K562 (cell line): ENCODE data around the gene SOS1. TPM values are rescaled to one million over a fixed set of nuclear protein-coding genes. Genes with fewer than 3 reads are reported as not detected.

Experiments
- ATAC-seq: fragments of 200-7000 bp; cut with Tn5 transposase; 3 replicates; pipeline ENCODE4 v1.9.1; 2020; ENCODE audit warnings: moderate library complexity
- BruUV-seq: library from RNA; stranded (reverse); fragments of 400-500 nt; replicated peaks from 2 replicates; lab custom pipeline; 2021; lab: Mats Ljungman, UMichigan
- CTCF ChIA-PET: fragments of 300-600 bp; formaldehyde crosslinking; extraction: SDS; loops from one replicate; lab custom pipeline; 2021; ENCODE audit warnings: low intra/inter-chr PET ratio; lab: Yijun Ruan, JAX
- POLR2A ChIA-PET: fragments of 300-600, 350-650 bp; sonication (Branson Sonifier 250); formaldehyde crosslinking; extraction: SDS; loops from one replicate; lab custom pipeline; 2021; ENCODE audit warnings: antibody characterized with exemption, inconsistent platforms; lab: Yijun Ruan, JAX
- DNase-seq, 4 experiments: peaks; one replicate each; pipeline versions ENCODE4 v3.0.0 to v3.0.0-alpha.2; 2011 to 2018; ENCODE audit warnings: low spot score in 3 of 4, mixed read lengths in 3 of 4; ENCODE audit errors: extremely low read depth in 1 of 4
- FAIRE-seq: peaks from 2 replicates; lab custom pipeline; 2011; peaks lifted over from hg19 to GRCh38; lab: Jason Lieb, UNC
- H2AFZ ChIP-seq: 2 replicates; pipeline ENCODE4 v1.6.0; 2011; ENCODE audit warnings: low read depth, low read length, control low read depth, inconsistent platforms
- H3K27ac ChIP-seq: fragments of 200-600 bp; 3 replicates; pipeline ENCODE4 v1.8.0; 2011; ENCODE audit warnings: low read depth, mild to moderate bottlenecking, control low read depth, inconsistent platforms, low read length, moderate library complexity, mixed read lengths; ENCODE audit errors: extremely low read depth
- H3K27me3 ChIP-seq, 2 experiments: fragments of 300-600 bp in 1 of 2; 2 replicates in 1 of 2; 3 replicates in 1 of 2; pipeline versions ENCODE4 v1.6.0 to v1.8.0; 2011; ENCODE audit warnings: inconsistent platforms in 2 of 2, low read length in 2 of 2, mild to moderate bottlenecking in 1 of 2, mixed read lengths in 1 of 2, moderate library complexity in 1 of 2; ENCODE audit not compliant: control insufficient read depth in 2 of 2, insufficient read depth in 2 of 2
- H3K36me3 ChIP-seq: fragments of 300-600 bp; 3 replicates; pipeline ENCODE4 v1.8.0; 2011; ENCODE audit warnings: mild to moderate bottlenecking, low read length, inconsistent platforms; ENCODE audit not compliant: control insufficient read depth, insufficient read depth
- H3K4me1 ChIP-seq, 2 experiments: fragments of 200-600 bp in 1 of 2; replicated peaks in 1 of 2; 2 replicates in 1 of 2; 3 replicates in 1 of 2; pipeline versions ENCODE4 v1.5.1 to v1.8.0; 2011; ENCODE audit warnings: inconsistent platforms in 2 of 2, low read length in 2 of 2, mild to moderate bottlenecking in 1 of 2, mixed read lengths in 1 of 2, moderate library complexity in 1 of 2; ENCODE audit not compliant: control insufficient read depth in 2 of 2, insufficient read depth in 2 of 2
- H3K4me2 ChIP-seq: 2 replicates; pipeline ENCODE4 v1.6.1; 2011; ENCODE audit warnings: low read length, control low read depth, inconsistent platforms, mixed read lengths; ENCODE audit not compliant: insufficient read depth
- H3K4me3 ChIP-seq: fragments of 200-600 bp; sonication (generic), shearing (Covaris generic); 2 replicates; pipeline ENCODE4 v1.5.1; 2016; ENCODE audit warnings: control low read depth, inconsistent platforms
- H3K79me2 ChIP-seq: fragments of 200-600 bp; 3 replicates; pipeline ENCODE4 v1.8.0; 2011; ENCODE audit warnings: low read length, inconsistent platforms; ENCODE audit not compliant: control insufficient read depth, insufficient read depth
- H3K9ac ChIP-seq, 2 experiments: 2 replicates each; pipeline versions ENCODE4 v1.6.0 to v1.6.1; 2011; ENCODE audit warnings: low read depth in 2 of 2, low read length in 2 of 2, control low read depth in 1 of 2, inconsistent platforms in 1 of 2, mild to moderate bottlenecking in 1 of 2, mixed read lengths in 1 of 2; ENCODE audit not compliant: insufficient read depth in 1 of 2
- H3K9me1 ChIP-seq: one replicate; pipeline ENCODE4 v1.6.0; 2011; ENCODE audit warnings: inconsistent platforms, mild to moderate bottlenecking, low read length, moderate library complexity; ENCODE audit not compliant: control insufficient read depth, insufficient read depth
- H3K9me3 ChIP-seq: replicated peaks from 2 replicates; pipeline ENCODE4 v1.5.1; 2011; ENCODE audit warnings: low read depth, low read length, inconsistent platforms; ENCODE audit not compliant: control insufficient read depth, insufficient read depth
- H4K20me1 ChIP-seq: replicated peaks from 2 replicates; pipeline ENCODE4 v1.6.1; 2011; ENCODE audit warnings: low read length, inconsistent platforms, mixed read lengths; ENCODE audit not compliant: control insufficient read depth, insufficient read depth
- ASH1L ChIP-seq: fragments of 450-650 bp; IDR thresholded peaks from 2 replicates; pipeline ENCODE4 v1.6.1; 2018; ENCODE audit warnings: borderline replicate concordance, mild to moderate bottlenecking, low read depth; ENCODE audit not compliant: partially characterized antibody
- ATF6 ChIP-seq: sonication (generic); formaldehyde crosslinking; IDR thresholded peaks from 2 replicates; pipeline ENCODE4 v1.4.0; 2020; ENCODE audit warnings: mild to moderate bottlenecking, missing genetic modification reagents
- FOXJ2 ChIP-seq: fragments of 200-800 bp; sonication (Bioruptor generic); IDR thresholded peaks from 2 replicates; pipeline ENCODE4 v1.6.1; 2016; ENCODE audit warnings: missing genetic modification characterization, missing compliant biosample characterization
- HINFP ChIP-seq: fragments of 450-650 bp; conservative IDR thresholded peaks from 2 replicates; pipeline ENCODE4 v1.6.1; 2016; ENCODE audit warnings: missing genetic modification characterization, low read depth, mild to moderate bottlenecking, control low read depth, missing compliant biosample characterization
- ID3 ChIP-seq, 2 experiments: fragments of 250-450 bp in 1 of 2; fragments of 450-650 bp in 1 of 2; sonication (Bioruptor Pico) in 1 of 2; IDR thresholded peaks; 2 replicates each; pipeline versions ENCODE4 v1.6.1 to v1.8.0; 2016 to 2021; ENCODE audit warnings: mild to moderate bottlenecking in 2 of 2, moderate library complexity in 2 of 2, missing compliant biosample characterization in 1 of 2, missing genetic modification characterization in 1 of 2
- MTF1 ChIP-seq: fragments of 250-450 bp; sonication (Bioruptor Pico); IDR thresholded peaks from 2 replicates; pipeline ENCODE4 v1.9.0; 2021; ENCODE audit warnings: moderate library complexity, mild to moderate bottlenecking, inconsistent platforms, borderline replicate concordance
- XRCC4 ChIP-seq: IDR thresholded peaks from one replicate; pipeline ENCODE4 v1.6.1; 2011; ENCODE audit not compliant: insufficient read depth, insufficient read length; ENCODE audit errors: extremely low read depth
- ZNF23 ChIP-seq: fragments of 250-450 bp; sonication (Bioruptor Pico); IDR thresholded peaks from 2 replicates; pipeline ENCODE4 v1.4.0; 2020; ENCODE audit warnings: mild to moderate bottlenecking
- ZNF263 ChIP-seq: sonication (generic); formaldehyde crosslinking; IDR thresholded peaks from 2 replicates; pipeline ENCODE4 v1.8.0; 2022; ENCODE audit warnings: mild to moderate bottlenecking, missing genetic modification reagents, borderline replicate concordance
- ZNF512 ChIP-seq: IDR thresholded peaks from 2 replicates; pipeline ENCODE4 v1.6.1; 2016; ENCODE audit warnings: missing genetic modification characterization, missing compliant biosample characterization
- WGBS: fragments of 100-300 bp; shearing (Covaris generic); methylation state at CpG from one replicate; pipeline ENCODE4 v1.1.6; 2016; ENCODE audit warnings: low coverage, mixed read lengths; ENCODE audit not compliant: insufficient coverage; ENCODE audit errors: missing lambda C conversion rate; 5-methylcytosine and 5-hydroxymethylcytosine counted together
- in situ Hi-C: fragments of 300-500 bp; cut with MboI; formaldehyde crosslinking; loops from 4 replicates; pipeline ENCODE4 v1.15.0; 2018; ENCODE audit warnings: inconsistent platforms, mixed read lengths
- intact Hi-C: fragments of 100-400 bp; cut with micrococcal nuclease; formaldehyde crosslinking; loops from 2 replicates; pipeline ENCODE4 v1.14.2; 2022
- polyA plus RNA-seq, 8 experiments: library from polyadenylated mRNA; depleted of rRNA in 4 of 8; stranded (reverse) in 5 of 8; unstranded in 3 of 8; fragments of >200 nt; fragmentation: Nextera tagmentation in 2 of 8; fragmentation: Illumina TruSeq in 1 of 8; extraction: Ambion mirVana in 2 of 8; extraction: Trizol in 1 of 8; gene quantifications; 2 replicates each; pipeline versions ENCODE4 v1.2.1 to v1.2.3, GENCODE V29; 2011 to 2014; ENCODE audit warnings: inconsistent platforms in 1 of 8, missing spikeins in 1 of 8
- total RNA-seq, 7 experiments: library from RNA; depleted of rRNA in 6 of 7; stranded (reverse); fragments of >200 nt in 6 of 7; fragmentation: Illumina TruSeq in 2 of 7; extraction: Trizol in 2 of 7; gene quantifications; 2 replicates each; pipeline versions ENCODE4 v1.2.1 to v1.2.3, GENCODE V29; 2011 to 2021; ENCODE audit warnings: low replicate concordance in 1 of 7
- TF ChIP-seq, protein P1 (sequence below): fragments of 250-450 bp; sonication (Bioruptor Pico); IDR thresholded peaks from 2 replicates; pipeline ENCODE4 v1.5.0; 2022; ENCODE audit warnings: mild to moderate bottlenecking
- TF ChIP-seq, protein P2 (sequence below): sonication (generic); formaldehyde crosslinking; IDR thresholded peaks from 2 replicates; pipeline ENCODE4 v1.8.1; 2023; ENCODE audit warnings: mild to moderate bottlenecking, missing genetic modification reagents, moderate library complexity

SOS1 gene
- total and polyA plus RNA-seq, 9 of the 15 experiments (the other 6 are each of a cell fraction or from before 2014, with no cell fraction given): 2.5 to 27.1 (median 16.3) TPM

GRCh38 chr2:38978908-38979307 lies 141.9 kb downstream of the SOS1 start:
- no peak overlapping the region for H2AFZ ChIP-seq
- H3K9ac ChIP-seq: no peak overlapping the region
- no peaks in the 10 kb centered on the region for H3K9me3 ChIP-seq
- ATAC-seq (peak; percentile 60), DNase-seq (no peak), FAIRE-seq (no peak)
- intact Hi-C loops: no loop called here
- H3K9me1 ChIP-seq: no peaks in the 10 kb centered on the region
- no peaks in the 10 kb centered on the region for H3K4me1 ChIP-seq
- ChIA-PET CTCF (no interaction called here), POLR2A (no interaction called here)
- BruUV-seq: no TSS peak
- in situ Hi-C loops: no loop called here
- no peaks in the 10 kb centered on the region for H3K36me3 ChIP-seq
- H3K4me3 ChIP-seq: no peak overlapping the region
- no peaks in the 10 kb centered on the region for H4K20me1 ChIP-seq
- 60% methylated on average over 3 of the region's 3 CpGs for WGBS
- H3K79me2 ChIP-seq: no peaks in the 10 kb centered on the region
- H3K27me3 ChIP-seq: no peaks in the 10 kb centered on the region
- H3K27ac ChIP-seq: no peak overlapping the region
- H3K4me2 ChIP-seq: no peak overlapping the region
- TF ChIP-seq ID3 (CRISPR knock-in tag; IDR thresholded peaks at IDR 0.05): no peak
- TF ChIP-seq ID3 (tag; IDR thresholded peaks at IDR 0.05): no peak
- no peak for TF ChIP-seq ATF6 (CRISPR knock-in tag)
- TF ChIP-seq, protein P1, sequence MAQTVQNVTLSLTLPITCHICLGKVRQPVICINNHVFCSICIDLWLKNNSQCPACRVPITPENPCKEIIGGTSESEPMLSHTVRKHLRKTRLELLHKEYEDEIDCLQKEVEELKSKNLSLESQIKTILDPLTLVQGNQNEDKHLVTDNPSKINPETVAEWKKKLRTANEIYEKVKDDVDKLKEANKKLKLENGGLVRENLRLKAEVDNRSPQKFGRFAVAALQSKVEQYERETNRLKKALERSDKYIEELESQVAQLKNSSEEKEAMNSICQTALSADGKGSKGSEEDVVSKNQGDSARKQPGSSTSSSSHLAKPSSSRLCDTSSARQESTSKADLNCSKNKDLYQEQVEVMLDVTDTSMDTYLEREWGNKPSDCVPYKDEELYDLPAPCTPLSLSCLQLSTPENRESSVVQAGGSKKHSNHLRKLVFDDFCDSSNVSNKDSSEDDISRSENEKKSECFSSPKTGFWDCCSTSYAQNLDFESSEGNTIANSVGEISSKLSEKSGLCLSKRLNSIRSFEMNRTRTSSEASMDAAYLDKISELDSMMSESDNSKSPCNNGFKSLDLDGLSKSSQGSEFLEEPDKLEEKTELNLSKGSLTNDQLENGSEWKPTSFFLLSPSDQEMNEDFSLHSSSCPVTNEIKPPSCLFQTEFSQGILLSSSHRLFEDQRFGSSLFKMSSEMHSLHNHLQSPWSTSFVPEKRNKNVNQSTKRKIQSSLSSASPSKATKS (CRISPR knock-in tag): no peak
- TF ChIP-seq ZNF512 (tag): no peak
- TF ChIP-seq ZNF23 (CRISPR knock-in tag): no peak
- TF ChIP-seq HINFP (tag): no peak
- TF ChIP-seq ASH1L: no peak
- TF ChIP-seq MTF1 (CRISPR knock-in tag): no peak
- TF ChIP-seq, protein P2, sequence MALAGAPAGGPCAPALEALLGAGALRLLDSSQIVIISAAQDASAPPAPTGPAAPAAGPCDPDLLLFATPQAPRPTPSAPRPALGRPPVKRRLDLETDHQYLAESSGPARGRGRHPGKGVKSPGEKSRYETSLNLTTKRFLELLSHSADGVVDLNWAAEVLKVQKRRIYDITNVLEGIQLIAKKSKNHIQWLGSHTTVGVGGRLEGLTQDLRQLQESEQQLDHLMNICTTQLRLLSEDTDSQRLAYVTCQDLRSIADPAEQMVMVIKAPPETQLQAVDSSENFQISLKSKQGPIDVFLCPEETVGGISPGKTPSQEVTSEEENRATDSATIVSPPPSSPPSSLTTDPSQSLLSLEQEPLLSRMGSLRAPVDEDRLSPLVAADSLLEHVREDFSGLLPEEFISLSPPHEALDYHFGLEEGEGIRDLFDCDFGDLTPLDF (CRISPR knock-in tag): no peak
- TF ChIP-seq ZNF263 (CRISPR knock-in tag): no peak
- TF ChIP-seq XRCC4: no peak
- no peak for TF ChIP-seq FOXJ2 (tag)
